Measurements from ENCODE around the gene TRIM6. TPM values are rescaled to one million over a fixed set of nuclear protein-coding genes. Genes with fewer than 3 reads are reported as not detected.

TRIM6 gene
- total RNA-seq: 6.5 and 12.2 TPM in 2 replicates

GRCh38 chr11:5596607-5597201, at the start of gene TRIM6:
TSS of gene TRIM6 (plus strand) at chr11:5596637. CDS start at chr11:5596898, 261 bp downstream.

GRCh38 chr11:5548440-5548839, 48.0 kb upstream of the TRIM6 start, which contains the start of gene OR52H1:
TSS of gene OR52H1 (minus strand) at chr11:5548540. CDS start at chr11:5545505, 3,035 bp downstream.

GRCh38 chr11:5580577-5580976, 15.9 kb upstream of the TRIM6 start, which contains the start of gene OR52B6:
TSS of gene OR52B6 (plus strand) at chr11:5580877. CDS start at chr11:5580877, 0 bp downstream.

GRCh38 chr11:5624489-5625279, 28.2 kb downstream of the TRIM6 start, which contains the start of gene TRIM34:
TSS of gene TRIM34 (plus strand) at chr11:5625001. CDS start at chr11:5632332, 7,331 bp downstream.

Other genes with a start within 250 kb of the TRIM6 start
- gene OR51B6, start 245.1 kb upstream of the TRIM6 start, total RNA-seq: not detected in 2 replicates
- 0.11 TPM in 1 of 2 replicates, not detected in the other for gene OR51M1, start 212.8 kb upstream of the TRIM6 start, total RNA-seq
- gene OR51Q1, start 174.5 kb upstream of the TRIM6 start, total RNA-seq: not detected in 2 replicates
- 0.11 TPM in 1 of 2 replicates, not detected in the other for gene OR51I1, start 155.1 kb upstream of the TRIM6 start, total RNA-seq
- not detected in 2 replicates for gene OR51I2, start 147.3 kb upstream of the TRIM6 start, total RNA-seq
- not detected in 2 replicates for gene OR52D1, start 108.0 kb upstream of the TRIM6 start, total RNA-seq
- gene UBQLN3, start 86.7 kb upstream of the TRIM6 start, total RNA-seq: 0.12 TPM in 1 of 2 replicates, not detected in the other
- not detected in 2 replicates for gene UBQLNL, start 79.9 kb upstream of the TRIM6 start, total RNA-seq
- gene OR52H1, start 48.1 kb upstream of the TRIM6 start, total RNA-seq: 0.66 and 1.1 TPM in 2 replicates
- gene OR52B6, start 15.8 kb upstream of the TRIM6 start, total RNA-seq: not detected in 2 replicates
- gene TRIM34, start 28.4 kb downstream of the TRIM6 start, total RNA-seq: 10.1 and 12.6 TPM in 2 replicates
- gene TRIM5, start 88.4 kb downstream of the TRIM6 start, total RNA-seq: 37.6 and 52.2 TPM in 2 replicates
- gene TRIM22, start 93.2 kb downstream of the TRIM6 start, total RNA-seq: 46.7 and 73.4 TPM in 2 replicates
- not detected in 2 replicates for gene OR56B1, start 139.8 kb downstream of the TRIM6 start, total RNA-seq
- not detected in 2 replicates for gene OR52N4, start 157.6 kb downstream of the TRIM6 start, total RNA-seq
- not detected in 2 replicates for gene OR52N5, start 186.7 kb downstream of the TRIM6 start, total RNA-seq
- gene OR52N1, start 194.6 kb downstream of the TRIM6 start, total RNA-seq: not detected in 2 replicates
- gene OR52N2, start 212.3 kb downstream of the TRIM6 start, total RNA-seq: not detected in 2 replicates
- gene OR52E6, start 245.3 kb downstream of the TRIM6 start, total RNA-seq: not detected in 2 replicates

Data from uterine smooth muscle cell (primary cell).